HG02970 (cell line): ENCODE measurements around the gene CD93.

ENCODE experiments used
- ATAC-seq: cut with Tn5 transposase; IDR thresholded peaks from one replicate; pipeline ENCODE4 v1.9.1; 2021; ENCODE audit warnings: mild to moderate bottlenecking, moderate library complexity, moderate number of reproducible peaks; ENCODE audit not compliant: unreplicated experiment, low FRiP score

Gene CD93

DNA sequence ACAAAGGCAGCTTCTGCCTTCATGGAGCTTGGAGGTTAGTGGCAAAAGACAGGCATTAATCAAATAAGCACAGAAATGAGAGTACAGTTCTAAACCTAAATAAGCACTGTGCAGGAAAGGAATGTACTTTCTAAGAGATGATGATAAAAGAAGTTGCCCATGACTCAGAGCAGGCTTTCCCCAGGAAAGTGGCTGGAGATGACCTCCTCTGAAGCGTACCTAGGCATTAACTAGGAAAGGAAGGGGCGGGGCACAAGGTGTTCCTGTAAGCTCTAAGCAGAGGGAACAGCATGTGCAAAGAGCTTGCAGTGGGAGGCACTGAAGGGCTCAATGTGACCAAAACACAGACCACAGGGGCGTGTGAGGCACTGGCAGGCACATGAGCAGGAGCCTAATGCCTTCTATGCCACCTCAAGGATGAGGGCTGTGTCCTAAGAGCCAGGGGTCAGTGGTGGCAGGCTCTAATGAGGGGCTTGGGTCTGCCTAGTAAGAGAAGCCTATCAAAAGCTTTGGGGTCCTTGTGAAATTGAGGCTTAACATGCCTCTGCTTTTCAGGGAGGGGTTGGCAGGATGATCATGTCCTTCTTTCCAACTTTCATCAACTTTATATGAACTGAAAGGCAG, 46.1 kb downstream of the CD93 start:
- no peak for ATAC-seq

DNA sequence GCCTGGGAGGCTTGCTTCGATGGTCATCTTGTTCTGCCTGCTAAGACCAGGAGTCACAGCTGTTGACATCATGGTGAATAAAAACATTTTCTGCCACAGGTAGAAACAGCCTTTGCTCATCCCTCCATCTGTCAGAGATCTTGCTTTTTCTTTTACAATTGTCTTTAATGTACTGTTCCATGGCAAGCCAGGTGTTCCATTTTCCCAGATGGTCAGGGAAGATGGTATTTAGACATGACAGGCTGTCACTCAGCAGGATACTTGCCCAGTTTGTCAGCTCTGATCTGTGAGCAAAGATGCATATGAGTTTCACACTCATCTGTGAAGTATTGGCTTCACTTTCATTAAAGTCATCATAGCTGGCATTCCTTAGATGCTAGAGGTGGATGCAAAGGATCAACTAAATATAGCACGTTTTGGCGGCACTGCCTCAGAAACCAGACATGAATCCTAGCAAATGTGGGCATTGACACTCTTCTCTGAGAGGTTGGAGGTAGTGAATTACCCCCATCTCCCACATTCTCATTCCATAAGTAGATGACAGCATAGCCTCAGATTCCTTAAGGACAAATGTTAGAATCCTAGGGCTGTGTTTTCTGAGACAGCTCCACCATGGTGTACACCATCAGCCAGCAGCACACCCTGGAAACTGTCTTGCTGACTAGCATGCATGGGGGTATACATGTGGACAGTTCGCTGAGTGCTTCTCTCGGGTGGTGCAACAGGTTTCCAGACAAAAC, 46.8 kb downstream of the CD93 start:
- ATAC-seq, result no peak

DNA sequence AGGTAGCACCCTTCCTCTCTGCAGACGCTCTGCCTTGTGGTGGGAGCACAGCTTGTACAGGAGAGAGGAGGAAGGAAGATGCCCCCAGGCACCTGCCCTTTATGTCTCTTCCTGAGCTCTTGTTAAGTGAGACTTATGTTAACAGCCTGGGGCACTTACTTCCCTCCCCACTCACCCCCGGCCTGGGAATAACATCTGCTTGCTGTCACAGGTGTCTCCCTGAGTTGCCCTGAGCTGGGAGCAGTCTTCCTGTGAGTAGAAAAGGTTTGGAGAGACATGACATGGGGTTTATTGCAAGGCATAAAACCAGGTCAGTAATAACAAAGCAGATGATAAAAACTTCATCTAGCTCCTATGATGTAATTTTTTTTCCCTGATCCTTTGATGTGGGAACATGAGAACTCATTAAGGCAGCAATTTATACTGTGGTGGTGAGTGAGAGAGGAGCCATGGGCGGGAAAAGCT, 49.1 kb downstream of the CD93 start:
- no peak for ATAC-seq

DNA sequence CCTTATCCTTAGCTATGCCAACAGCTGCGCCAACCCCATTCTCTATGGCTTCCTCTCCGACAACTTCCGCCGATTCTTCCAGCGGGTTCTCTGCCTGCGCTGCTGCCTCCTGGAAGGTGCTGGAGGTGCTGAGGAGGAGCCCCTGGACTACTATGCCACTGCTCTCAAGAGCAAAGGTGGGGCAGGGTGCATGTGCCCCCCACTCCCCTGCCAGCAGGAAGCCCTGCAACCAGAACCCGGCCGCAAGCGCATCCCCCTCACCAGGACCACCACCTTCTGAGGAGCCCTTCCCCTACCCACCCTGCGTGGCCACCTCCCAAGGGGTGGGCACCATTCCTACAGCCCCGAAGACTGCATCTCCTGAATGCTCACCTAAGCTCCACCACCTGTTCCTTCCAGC, 49.8 kb downstream of the CD93 start:
- no peak for ATAC-seq

DNA sequence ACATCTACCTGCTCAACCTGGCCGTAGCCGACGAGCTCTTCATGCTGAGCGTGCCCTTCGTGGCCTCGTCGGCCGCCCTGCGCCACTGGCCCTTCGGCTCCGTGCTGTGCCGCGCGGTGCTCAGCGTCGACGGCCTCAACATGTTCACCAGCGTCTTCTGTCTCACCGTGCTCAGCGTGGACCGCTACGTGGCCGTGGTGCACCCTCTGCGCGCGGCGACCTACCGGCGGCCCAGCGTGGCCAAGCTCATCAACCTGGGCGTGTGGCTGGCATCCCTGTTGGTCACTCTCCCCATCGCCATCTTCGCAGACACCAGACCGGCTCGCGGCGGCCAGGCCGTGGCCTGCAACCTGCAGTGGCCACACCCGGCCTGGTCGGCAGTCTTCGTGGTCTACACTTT, 50.4 kb downstream of the CD93 start:
- no peak for ATAC-seq

DNA sequence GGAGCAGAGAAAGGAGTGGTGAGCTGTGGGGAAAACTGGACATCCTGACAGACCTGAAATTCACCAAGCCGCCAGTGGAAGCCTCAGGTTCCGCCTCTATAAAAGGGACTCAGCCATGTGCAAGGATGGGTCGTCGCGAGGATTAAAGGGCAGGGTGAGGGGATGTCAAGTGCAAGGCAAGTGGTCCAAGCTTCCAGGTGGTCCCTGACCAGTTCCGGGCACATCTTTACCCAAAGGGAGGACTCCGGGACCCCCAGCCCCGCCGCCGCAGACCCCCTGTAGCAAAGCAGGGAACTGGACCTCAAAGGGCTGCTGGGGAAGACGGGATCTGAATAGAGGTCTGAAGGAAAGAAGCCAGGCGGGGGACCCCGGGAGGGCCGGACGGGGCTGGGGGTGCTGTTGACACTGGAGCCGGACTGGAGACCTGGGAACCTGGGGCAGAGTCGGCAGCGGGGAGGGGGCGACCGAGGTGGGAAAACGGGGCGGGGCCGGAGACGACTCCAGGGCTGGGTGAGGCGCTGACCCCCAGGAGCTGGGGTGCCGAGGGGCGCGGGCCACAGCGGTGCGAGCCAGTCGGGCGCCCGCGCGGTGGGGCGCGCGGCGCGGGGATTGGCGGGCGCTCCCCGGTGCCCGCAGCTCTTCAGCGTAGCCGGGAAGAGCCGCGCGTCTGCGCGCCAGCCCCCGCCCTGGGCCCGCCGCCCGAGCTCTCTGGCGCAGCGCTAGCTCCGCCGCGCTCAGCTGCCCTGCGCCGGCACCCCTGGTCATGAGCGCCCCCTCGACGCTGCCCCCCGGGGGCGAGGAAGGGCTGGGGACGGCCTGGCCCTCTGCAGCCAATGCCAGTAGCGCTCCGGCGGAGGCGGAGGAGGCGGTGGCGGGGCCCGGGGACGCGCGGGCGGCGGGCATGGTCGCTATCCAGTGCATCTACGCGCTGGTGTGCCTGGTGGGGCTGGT, 51.1 kb downstream of the CD93 start, which contains the start of gene SSTR4:
Gene SSTR4, plus strand, starts transcription at position 592 of the 951 bp plus-strand sequence. Its CDS starts 172 bp downstream, at position 764.
- ATAC-seq, result no peak

DNA sequence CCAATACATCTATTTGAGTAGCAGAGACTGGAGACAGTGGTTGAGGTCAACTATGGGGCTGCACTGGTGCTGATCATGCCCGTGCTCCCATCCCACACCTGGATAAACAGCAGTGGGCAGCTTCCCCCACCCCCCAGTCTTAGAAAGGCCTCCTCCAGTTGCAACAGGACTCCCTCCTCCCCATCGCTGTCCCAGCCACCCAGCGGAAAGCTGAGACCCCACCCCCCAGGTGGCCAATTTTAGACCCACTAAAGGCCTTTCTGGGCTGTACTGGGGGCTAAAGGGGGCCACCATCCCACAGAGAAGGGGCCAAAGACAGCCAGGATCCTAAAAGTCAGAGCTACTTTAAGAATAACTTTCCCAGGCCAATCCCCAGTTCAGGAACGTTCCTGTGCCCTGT, 52.2 kb downstream of the CD93 start:
- no peak for ATAC-seq

DNA sequence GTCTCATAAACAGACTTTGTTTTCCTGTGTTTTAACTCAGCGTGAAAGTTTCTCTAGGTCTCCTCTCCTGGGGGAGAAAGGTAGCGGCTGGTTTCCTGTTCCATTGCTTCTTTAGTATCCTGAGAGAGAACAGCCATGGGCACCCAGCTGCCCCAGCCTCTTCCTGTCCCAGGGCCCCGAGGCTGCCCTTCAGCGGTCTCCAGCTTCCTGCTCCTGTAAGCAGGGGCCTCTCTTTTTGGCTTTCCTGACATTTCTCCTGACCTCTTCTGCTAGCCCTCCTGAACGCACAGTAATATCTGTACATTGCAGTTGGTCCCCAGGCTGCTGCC, 53.4 kb downstream of the CD93 start:
- no peak for ATAC-seq

DNA sequence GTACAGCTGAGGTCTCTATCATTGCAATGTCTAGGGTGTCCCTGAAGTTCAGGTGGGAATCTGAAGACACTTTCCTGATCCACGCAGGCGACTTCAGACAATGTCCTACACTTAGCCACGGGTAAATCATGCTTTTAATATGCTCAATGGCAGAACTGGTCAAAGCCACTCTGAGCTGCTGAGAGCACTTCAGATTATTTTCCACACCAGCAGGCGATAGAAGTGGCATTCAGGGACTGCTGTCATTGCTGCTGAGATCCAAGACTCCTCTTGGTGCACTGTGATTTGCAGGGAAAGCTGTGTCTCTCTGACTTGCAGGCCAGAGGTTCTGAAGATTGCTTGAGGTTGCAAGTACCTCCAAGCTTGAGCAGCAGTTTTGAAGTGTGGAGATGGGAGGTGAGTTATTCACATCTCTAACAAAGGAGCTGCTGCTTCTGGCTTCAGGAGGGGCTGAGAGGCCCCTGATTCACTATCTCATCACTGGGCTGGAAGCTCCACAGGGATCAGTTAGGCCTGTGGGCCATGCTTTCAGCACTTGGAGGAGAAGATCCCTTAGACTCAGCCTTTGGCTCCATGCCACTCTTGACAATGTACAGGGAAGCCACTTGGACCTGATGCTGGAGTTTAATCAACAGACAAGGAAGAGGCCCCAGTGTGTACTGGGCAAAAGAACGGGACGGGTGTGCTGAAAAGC, 53.9 kb downstream of the CD93 start:
- ATAC-seq, result no peak

DNA sequence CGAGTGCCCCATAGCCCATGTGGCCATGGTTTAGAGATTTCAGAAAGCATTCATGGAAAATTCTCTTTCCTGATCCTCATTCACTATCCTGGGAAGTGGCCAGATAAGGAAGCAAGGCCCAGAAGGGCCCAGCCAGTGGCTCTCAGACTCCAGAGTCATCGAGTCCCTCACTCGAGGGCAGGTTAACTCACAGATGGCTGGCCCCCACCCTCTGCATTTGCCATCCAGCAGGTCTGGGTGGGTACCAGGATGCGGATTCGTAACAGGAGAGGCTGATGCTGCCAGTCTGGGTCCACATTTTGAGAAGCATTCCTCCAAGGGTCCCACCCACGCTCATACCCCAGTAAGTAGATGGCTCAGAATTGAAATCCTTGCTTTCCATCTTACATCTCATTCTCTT, 54.8 kb downstream of the CD93 start:
- ATAC-seq, result no peak
